HEK293T (cell line): ENCODE measurements around the gene MX1.

Source experiments
- ELF4 ChIP-seq: fragments of 450-650 bp; IDR thresholded peaks from 2 replicates; pipeline ENCODE4 v1.6.1; 2017; ENCODE audit warnings: antibody characterized with exemption
- FOXA1 ChIP-seq: fragments of 450-650 bp; IDR thresholded peaks from 2 replicates; pipeline ENCODE4 v1.6.1; 2016; ENCODE audit warnings: mild to moderate bottlenecking
- FOXK2 ChIP-seq: fragments of 450-650 bp; IDR thresholded peaks from 2 replicates; pipeline ENCODE4 v1.6.1; 2016; ENCODE audit warnings: mild to moderate bottlenecking
- NFRKB ChIP-seq: fragments of 450-650 bp; IDR thresholded peaks from 2 replicates; pipeline ENCODE4 v1.6.1; 2016; ENCODE audit warnings: mild to moderate bottlenecking, moderate library complexity
- PKNOX1 ChIP-seq: fragments of 450-650 bp; IDR thresholded peaks from 2 replicates; pipeline ENCODE4 v1.6.1; 2016

- no peak for TF ChIP-seq PKNOX1
- TF ChIP-seq FOXA1 = no peak
- TF ChIP-seq ELF4 = no peak
- TF ChIP-seq NFRKB = no peak
- TF ChIP-seq FOXK2 = no peak
Observed at GRCh38 chr21:41481191-41481590, 55.2 kb downstream of the MX1 start.
